A549 (cell line): ENCODE data around the gene PFAS.

Experiments
- CEBPB ChIP-seq, 2 experiments: fragments of >200 bp in 1 of 2; sonication (Bioruptor Twin) in 1 of 2; formaldehyde crosslinking in 1 of 2; IDR thresholded peaks; 2 replicates each; pipeline ENCODE4 v1.6.1; 2012 to 2016
- POLR2A ChIP-seq: IDR thresholded peaks from 2 replicates; pipeline ENCODE4 v1.6.1; 2012; ENCODE audit warnings: mild to moderate bottlenecking, low read length
- ZNF302 ChIP-seq: fragments of 250-450 bp; sonication (Bioruptor Pico); IDR thresholded peaks from 2 replicates; pipeline ENCODE4 v1.9.0; 2021; ENCODE audit warnings: inconsistent platforms, mild to moderate bottlenecking, moderate library complexity
- TF ChIP-seq, protein P1 (sequence below): fragments of 200-600 bp; sonication (generic); IDR thresholded peaks from 2 replicates; pipeline ENCODE4 v1.6.1; 2016; ENCODE audit warnings: antibody characterized with exemption, mild to moderate bottlenecking, moderate library complexity

DNA sequence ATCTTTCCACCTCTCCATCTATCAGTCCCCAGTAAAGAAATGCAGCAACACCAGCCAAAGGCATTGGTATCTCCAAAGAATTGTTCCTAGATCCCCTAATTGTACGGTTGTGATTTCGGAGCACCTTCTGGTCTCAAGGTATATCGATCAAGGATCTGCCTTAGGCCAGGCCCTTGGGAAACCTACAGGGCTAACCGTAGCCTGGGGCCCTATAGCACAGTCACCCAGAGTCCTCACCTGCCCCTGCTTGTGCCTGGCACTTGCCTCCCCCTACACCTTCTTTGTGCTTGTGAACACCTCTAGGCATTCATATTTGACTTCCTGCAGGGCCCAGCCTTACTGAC is 21.9 kb upstream of the PFAS start:
- TF ChIP-seq ZNF302 (CRISPR knock-in tag) (no peak), CEBPB (IDR thresholded peaks at IDR 0.05) (no peak), POLR2A (no peak)
- TF ChIP-seq, protein P1, sequence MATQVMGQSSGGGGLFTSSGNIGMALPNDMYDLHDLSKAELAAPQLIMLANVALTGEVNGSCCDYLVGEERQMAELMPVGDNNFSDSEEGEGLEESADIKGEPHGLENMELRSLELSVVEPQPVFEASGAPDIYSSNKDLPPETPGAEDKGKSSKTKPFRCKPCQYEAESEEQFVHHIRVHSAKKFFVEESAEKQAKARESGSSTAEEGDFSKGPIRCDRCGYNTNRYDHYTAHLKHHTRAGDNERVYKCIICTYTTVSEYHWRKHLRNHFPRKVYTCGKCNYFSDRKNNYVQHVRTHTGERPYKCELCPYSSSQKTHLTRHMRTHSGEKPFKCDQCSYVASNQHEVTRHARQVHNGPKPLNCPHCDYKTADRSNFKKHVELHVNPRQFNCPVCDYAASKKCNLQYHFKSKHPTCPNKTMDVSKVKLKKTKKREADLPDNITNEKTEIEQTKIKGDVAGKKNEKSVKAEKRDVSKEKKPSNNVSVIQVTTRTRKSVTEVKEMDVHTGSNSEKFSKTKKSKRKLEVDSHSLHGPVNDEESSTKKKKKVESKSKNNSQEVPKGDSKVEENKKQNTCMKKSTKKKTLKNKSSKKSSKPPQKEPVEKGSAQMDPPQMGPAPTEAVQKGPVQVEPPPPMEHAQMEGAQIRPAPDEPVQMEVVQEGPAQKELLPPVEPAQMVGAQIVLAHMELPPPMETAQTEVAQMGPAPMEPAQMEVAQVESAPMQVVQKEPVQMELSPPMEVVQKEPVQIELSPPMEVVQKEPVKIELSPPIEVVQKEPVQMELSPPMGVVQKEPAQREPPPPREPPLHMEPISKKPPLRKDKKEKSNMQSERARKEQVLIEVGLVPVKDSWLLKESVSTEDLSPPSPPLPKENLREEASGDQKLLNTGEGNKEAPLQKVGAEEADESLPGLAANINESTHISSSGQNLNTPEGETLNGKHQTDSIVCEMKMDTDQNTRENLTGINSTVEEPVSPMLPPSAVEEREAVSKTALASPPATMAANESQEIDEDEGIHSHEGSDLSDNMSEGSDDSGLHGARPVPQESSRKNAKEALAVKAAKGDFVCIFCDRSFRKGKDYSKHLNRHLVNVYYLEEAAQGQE: no peak
